GM19395 (cell line): ENCODE measurements around the gene DOCK3.

ENCODE experiments used
- ATAC-seq: cut with Tn5 transposase; IDR thresholded peaks from one replicate; pipeline ENCODE4 v1.9.1; 2021; ENCODE audit warnings: mild to moderate bottlenecking, moderate library complexity; ENCODE audit not compliant: unreplicated experiment

The DOCK3 gene

DNA sequence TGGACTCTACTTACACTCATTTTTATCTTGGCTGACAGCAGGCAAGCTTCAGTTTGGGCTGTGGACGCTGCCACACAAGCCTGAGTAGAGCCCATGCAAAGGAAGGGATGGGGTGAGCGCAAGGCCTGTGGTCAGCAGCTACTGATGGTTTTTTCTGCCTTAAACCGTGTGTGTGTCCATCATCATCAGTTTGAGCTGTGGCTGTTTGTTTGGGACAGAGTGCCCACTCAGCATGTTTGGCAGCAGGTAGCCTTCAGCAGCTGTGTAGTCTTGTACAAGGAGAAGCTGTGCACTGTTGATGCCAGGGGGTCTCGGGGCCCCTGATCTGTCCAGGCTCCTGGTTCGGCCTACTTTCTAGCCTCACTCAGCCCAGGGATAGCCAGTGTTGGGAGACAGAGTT, 719.8 kb downstream of the DOCK3 start:
- ATAC-seq, result no peak

- no peak for ATAC-seq
These were observed 720.9 kb downstream of the DOCK3 start for GRCh38 chr3:51395493-51396213.

- ATAC-seq, result no peak
These were observed 721.7 kb downstream of the DOCK3 start for GRCh38 chr3:51396401-51396800.

DNA sequence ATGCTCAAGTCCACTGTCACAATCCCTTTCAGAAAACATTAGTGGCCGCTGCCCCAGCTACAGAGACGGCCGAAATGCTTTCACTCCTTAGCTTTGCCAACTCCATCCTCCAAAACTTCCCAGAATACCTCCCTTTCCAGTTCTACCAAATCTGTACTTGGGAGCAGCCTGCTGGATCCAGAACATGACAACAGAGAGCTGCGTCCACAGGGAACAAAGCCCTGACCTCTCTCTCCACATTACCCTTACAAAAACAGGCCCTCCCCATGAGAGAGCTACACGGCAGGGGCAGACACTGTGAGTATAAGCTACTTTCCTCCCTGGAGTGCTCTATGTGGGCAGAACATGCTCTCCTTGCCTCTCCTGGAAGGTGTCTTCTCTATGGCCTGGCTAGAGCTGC, 722.7 kb downstream of the DOCK3 start:
- ATAC-seq, result no peak

DNA sequence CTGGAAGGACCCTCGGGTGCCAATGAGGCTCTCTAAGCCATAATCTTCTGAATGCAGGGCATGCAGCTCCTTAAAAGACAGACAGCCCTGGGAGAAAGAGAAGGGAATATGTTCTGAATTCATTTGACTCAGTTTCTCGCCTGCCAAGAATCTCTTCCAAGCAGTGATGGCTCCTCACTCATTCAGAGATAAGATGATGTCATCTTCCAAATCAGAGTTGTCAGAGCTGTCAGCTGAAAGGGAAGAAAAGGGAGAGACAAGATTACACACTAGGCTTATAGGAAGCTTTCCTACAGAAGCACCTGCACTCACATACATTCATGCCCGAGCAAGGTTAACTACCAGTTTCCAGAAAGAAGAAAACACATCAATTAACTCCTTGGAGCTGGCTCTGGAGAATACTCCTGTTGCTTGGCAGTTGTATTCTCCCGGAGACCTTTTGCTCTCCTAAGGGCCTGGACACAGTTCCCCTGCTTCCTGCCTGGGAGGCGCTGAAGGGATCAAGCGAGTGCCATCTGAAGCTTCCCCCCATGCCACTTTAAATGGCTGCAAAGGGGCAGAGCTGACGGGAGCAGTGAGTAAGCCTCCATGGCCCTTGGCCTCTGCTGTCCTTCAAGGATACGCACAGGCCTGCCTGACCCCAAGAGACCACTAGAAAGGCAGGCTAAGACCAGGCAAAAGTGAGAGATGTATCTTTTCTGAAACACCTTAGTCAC, 724.0 kb downstream of the DOCK3 start:
- ATAC-seq, result no peak

DNA sequence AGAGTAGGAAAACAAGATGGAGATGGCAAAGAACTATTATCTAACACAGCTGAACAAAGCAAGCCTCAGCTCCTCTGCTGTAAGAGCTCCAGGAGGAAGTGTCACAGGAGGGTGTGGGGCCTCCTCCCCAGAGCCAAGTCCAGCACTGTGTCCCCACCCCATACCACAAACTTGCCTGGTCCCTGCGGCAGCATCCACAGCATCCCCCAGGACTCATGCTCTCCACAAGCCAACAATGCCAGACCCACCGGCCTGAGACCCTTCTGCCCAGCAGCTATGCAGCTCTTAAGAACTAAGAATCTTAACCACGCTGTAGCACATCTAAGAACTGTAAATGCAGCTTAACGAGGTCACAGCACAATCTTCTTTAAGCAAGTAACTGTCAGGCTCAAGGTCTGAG, 725.4 kb downstream of the DOCK3 start:
- no peak for ATAC-seq

- ATAC-seq, result no peak
These were observed 727.0 kb downstream of the DOCK3 start for GRCh38 chr3:51401735-51402134.

GRCh38 chr3:51403675-51404074, 728.9 kb downstream of the DOCK3 start:
- ATAC-seq, result no peak

GRCh38 chr3:51408021-51408420, 733.3 kb downstream of the DOCK3 start:
- no peak for ATAC-seq

- no peak for ATAC-seq
These were observed 734.1 kb downstream of the DOCK3 start for GRCh38 chr3:51408813-51409212.

DNA sequence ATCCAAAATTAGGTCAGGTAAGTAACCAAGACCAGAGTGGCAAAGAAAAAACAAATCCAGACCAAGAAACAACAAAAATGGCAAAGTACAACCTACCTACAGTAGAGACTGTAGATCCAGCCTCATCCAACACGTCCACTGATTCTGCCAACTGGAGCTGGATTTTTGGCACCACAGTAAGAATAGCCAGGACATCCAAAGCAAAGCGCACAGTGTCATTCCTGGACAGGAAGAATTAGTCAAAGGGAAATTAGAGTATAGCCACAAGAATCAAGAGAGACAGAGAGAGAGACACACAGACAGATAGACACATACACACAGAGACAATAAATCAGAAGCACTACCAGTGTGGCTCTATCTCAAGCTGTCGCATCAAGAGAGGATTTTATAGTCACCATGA, 747.5 kb downstream of the DOCK3 start:
- ATAC-seq, result no peak

- ATAC-seq, result no peak
These were observed 752.2 kb downstream of the DOCK3 start for GRCh38 chr3:51426921-51427320.

GRCh38 chr3:51429138-51429537, 754.4 kb downstream of the DOCK3 start:
- no peak for ATAC-seq
